HG03460 (cell line): ENCODE data around the gene B3GNT4.
"Not testable (repeated sequence)": the region's sequence is repeated elsewhere in the genome, so short reads cannot be mapped to it uniquely, and the experiment has no call there.

Experiments used
- ATAC-seq: cut with Tn5 transposase; IDR thresholded peaks from one replicate; pipeline ENCODE4 v1.9.1; 2021; ENCODE audit not compliant: unreplicated experiment

B3GNT4 gene

GRCh38 chr12:122187466-122187865 lies 16.0 kb upstream of the B3GNT4 start:
- ATAC-seq = no peak

GRCh38 chr12:122189626-122190475 lies 13.7 kb upstream of the B3GNT4 start:
- ATAC-seq = no peak

GRCh38 chr12:122190842-122191668 lies 12.5 kb upstream of the B3GNT4 start:
- ATAC-seq = no peak

GRCh38 chr12:122192441-122192840 lies 11.1 kb upstream of the B3GNT4 start:
- no peak for ATAC-seq

- ATAC-seq = no peak
Measured at GRCh38 chr12:122194804-122195203, 8.7 kb upstream of the B3GNT4 start.

- no peak for ATAC-seq
Measured at GRCh38 chr12:122195405-122195804, 8.1 kb upstream of the B3GNT4 start.

- no peak for ATAC-seq
Measured at GRCh38 chr12:122197612-122197966, 5.9 kb upstream of the B3GNT4 start.

GRCh38 chr12:122199484-122200355 lies 3.8 kb upstream of the B3GNT4 start:
- ATAC-seq = no peak

- no peak for ATAC-seq
Measured at GRCh38 chr12:122200541-122201175, 2.9 kb upstream of the B3GNT4 start.

- ATAC-seq = no peak
Measured at GRCh38 chr12:122201381-122201780, 2.1 kb upstream of the B3GNT4 start.

GRCh38 chr12:122202017-122202416 lies 1.5 kb upstream of the B3GNT4 start:
- no peak for ATAC-seq

GRCh38 chr12:122202811-122203210 lies 698 bp upstream of the B3GNT4 start:
- not testable (repeated sequence) for ATAC-seq

- no peak for ATAC-seq
Measured at GRCh38 chr12:122204167-122205052, 901 bp downstream of the B3GNT4 start.

GRCh38 chr12:122205053-122205925 lies 1.8 kb downstream of the B3GNT4 start:
- no peak for ATAC-seq

GRCh38 chr12:122206111-122206881 lies 2.8 kb downstream of the B3GNT4 start:
- no peak for ATAC-seq

GRCh38 chr12:122206976-122207375 lies 3.5 kb downstream of the B3GNT4 start:
- ATAC-seq = no peak

- ATAC-seq = no peak
Measured at GRCh38 chr12:122207391-122207790, 3.9 kb downstream of the B3GNT4 start.
